Dedifferentiated amniotic fluid mesenchymal stem cell (primary cell): ENCODE measurements around the gene SEC14L6.
A peak's percentile ranks its signal among the peaks of the same experiment; 100 is the strongest.
"Not testable (repeated sequence)": the region's sequence is repeated elsewhere in the genome, so short reads cannot be mapped to it uniquely, and the experiment has no call there.

Experiments used
- DNase-seq: peaks from one replicate; pipeline ENCODE4 v3.0.0-alpha.2; 2016; ENCODE audit errors: extremely low spot score

SEC14L6 gene

DNA sequence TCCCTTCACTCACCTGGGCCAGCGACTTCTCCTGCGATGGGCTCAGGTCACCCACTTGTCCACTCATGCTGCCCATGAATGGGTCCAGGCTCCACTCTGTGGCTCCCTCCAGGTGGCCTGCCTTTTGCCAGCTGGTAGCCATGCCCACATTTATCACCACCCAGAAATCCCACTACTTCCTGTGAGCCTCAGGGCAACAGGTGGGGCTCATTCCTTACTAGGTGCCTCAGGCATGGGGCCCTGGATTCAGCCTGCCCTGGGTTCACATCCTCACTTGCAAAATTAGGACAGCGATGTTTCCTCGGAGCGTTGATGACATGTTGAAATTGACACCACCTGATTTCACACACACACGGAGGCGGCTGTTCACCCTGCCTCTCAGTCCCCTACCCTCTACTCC is at the start of gene SEC14L6:
Gene SEC14L6 (minus strand): TSS at position 126 of the 400 bp plus-strand sequence. CDS start 59 bp downstream, at position 67.
- DNase-seq: no peak

DNA sequence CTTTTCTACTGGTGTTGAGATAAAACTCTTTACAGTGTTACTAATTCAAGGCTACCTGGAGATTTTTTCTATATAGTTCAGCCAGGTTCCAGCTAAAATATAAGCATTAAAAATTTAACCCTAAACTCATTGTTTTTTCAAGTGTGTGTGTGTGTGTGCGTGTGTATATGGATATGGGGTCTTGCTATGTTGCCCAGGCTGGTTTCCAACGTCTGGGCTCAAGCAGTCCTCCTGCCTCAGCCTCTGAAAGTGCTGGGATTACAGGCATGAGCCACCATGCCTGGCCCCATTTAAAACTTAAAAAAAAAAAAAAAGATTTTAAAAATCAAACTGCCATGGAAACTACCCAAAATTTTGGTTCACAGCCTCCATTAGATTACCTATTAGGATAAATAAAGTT is 49.7 kb upstream of the SEC14L6 start:
- DNase-seq: no peak

DNA sequence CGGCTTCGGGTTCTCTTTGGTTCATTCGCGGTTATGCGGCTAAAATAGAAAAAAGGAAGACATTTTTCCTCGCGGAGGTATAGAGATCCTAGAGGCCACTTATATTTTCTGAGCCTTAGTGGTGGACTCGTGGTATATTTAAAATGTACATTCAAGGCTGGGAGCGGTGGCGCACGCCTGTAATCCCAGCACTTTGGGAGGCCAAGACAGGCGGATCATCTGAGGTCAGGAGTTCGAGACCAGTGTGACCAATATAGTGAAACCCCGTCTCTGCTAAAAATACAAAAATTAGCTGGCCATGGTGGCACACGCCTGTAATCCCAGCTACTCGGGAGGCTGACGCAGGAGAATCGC is 45.8 kb upstream of the SEC14L6 start:
- DNase-seq: not testable (repeated sequence)

DNA sequence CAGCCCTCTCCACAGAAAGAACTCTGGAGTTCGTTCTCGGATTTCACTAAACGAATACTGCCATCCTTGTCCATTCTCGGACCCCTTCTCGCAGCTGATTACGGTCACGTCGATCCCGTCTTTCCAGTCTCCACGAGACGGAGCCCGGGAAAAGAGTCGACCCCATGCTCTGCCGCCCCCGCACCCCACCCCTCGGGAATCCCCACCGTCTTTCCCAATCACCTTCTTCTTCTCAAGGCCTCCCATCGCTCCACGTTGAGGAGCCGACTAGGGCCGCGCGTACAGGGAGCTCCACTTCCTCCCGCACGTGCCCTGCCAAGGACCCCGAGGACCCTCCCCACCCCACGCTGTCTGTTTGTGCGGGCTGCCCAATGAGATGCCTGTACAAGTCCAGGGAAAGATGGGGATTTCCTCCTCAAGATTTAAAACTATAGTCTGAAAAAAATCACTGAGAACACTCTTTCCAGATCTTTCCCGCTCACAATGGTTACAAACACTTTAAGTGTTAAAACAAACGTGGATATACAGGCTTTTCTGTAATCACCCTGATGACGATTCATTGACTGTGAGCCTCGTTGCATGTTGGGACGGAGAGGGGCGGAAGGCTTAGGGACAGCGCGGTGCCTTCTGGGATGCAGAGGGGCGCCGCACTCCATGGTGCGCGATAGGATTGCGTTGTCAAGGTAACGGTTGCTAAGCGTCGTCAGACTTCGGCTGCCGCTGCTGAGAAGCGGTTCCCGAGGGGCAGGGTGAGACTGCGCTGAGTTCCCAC is 45.2 kb upstream of the SEC14L6 start, which contains the start of gene PES1:
Gene PES1 (minus strand): TSS at position 323 of the 772 bp plus-strand sequence. CDS start 77 bp downstream, at position 246.
- peak; percentile 98 for DNase-seq

DNA sequence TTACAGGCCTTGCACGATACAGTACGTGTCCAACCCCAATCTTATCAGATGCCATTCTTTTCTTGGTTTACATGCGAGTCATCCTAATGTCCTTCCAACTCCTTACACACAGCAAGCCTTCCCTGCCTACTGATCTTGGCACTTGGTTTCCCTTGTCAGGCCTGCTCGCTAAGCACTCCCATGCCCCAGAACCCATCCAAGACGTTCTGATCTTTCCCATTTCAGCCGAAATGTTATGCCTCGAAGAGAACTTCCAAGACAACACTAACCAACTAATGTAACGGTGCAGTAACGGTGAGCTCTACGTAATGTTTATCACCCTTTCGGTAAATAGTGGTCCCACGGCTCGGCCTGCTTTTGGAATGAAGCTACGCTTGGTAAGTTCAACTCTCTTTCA is 44.6 kb upstream of the SEC14L6 start:
- DNase-seq: peak; percentile 23

DNA sequence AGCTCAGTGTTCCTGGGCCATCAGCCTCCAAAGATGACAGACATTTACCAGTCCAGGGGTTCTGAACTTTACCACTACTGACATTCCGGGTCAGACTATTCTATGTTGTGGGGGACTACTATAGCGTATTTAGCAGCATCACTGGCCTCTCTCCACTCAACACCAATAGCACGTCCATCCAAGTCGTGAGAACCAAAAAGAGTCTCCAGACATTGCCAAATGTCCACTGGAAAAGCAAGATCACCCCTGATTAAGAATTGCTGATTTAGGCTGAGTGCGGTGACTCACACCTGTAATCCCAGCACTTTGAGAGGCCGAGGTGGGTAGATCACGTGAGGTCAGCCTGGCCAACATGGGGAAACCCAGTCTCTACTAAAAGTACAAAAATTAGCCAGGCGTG is 39.9 kb upstream of the SEC14L6 start:
- no peak for DNase-seq

DNA sequence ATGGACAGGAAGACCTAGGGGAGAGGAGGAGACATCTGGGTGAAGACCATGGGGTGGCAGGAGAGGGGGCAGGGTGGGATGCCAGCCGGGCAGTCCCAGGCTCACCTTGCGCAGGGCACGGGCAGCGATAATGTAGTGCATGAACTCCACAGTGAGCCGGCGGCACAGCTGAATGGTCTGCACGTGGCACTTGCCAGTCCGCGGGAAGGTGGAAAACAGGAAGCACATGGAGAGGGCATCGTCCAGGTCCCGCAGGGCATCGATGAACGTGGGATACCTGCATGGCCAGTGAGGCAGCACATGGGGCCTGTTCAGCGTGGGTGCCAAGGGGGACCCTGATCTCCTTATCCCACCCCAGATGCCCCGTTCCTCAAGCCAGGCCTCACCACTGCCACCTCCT is 37.9 kb upstream of the SEC14L6 start:
- DNase-seq: no peak

DNA sequence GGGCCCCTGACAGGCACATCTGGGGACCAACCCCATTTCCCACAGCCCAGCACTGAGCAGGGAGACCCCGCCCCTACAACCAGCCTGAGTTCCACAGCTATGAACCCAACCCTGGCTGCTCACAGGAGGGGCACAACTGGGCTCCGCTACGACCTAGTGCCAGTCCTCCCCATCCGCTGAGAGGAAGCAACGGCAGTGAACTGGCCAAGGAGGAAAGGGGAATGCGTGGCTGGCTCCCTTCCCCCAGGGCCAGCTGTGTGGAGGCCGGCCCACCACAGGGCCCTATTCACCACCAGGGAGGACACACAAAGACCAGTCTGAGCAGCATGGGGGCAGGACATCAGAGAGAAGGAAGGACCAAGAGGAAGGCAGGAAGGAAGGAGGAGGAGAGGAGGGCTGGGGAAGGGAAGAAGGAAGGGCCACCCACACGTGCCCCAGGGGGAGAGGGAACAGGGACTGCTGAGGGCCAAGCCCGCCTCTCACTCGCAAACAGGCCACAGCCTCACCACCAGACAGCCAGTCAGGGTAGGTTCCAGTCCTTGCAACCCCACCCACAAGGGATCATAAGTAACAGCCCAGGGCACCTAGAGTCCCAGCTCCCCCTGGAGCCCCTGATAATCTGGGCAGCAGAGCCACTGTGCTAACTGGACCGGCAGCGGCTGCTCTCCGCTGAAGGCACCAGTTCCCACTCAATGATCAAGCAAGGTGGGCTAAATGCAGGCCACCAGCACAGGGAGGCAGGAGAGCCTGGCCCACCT is 36.4 kb upstream of the SEC14L6 start:
- DNase-seq: no peak

DNA sequence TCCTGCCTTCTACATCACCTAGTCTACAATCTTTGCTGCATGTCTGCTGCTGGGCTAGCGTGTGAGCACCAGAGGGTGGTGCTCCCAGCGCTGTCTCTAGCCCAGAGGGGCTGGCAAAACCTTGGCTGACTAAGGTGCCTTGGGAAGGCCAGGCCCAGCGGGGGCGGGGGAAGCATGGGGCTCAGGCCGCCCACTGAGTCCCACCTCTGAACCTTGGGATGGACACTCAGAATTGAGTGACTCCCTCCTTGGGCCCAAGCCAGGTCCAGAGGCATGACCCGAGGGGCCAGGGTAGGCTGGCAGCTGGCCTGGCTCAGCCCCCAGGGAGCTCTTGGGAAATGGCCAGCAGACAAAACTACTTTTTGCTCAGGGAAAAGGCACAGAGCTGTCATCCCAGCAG is 35.5 kb upstream of the SEC14L6 start:
- DNase-seq: no peak

DNA sequence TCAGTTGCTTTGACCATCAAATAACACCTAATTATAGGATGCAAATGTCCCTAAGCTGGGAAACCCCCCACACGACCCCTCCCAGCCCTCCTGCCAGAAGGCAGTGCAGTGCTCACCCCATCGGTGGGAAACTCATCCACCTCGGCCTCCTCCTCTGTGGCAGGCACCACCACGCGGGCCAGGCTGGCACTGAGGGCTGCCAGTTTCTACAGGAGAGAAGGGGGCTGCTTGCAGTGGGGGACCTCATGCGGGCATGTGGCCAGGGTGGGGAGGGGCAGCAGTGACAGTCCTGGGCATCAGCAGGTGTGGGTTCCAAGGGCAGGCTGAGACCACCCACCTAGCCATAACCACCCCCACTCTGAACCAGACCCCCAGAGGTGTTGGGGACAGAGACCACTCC is 34.4 kb upstream of the SEC14L6 start:
- DNase-seq: no peak

DNA sequence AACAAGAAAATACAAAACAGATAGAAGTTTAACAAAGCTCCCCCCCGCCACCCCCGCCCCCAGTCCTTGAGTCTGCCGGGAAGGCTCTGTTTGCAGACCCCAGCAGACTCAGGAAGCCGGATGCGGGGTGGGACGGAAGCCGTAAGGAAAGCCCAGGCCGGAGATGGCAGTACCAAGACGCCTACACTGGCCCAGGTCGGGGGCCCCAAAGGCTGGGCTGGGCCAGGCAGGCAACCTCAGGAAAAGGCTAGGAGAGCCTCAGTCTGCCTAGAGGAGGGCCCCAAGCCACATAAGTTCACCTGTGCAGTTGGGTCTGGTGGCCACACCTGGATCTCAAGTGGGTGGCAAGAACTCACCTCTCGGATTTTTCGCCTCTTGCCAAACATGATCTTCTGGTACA is 31.9 kb upstream of the SEC14L6 start:
- no peak for DNase-seq

DNA sequence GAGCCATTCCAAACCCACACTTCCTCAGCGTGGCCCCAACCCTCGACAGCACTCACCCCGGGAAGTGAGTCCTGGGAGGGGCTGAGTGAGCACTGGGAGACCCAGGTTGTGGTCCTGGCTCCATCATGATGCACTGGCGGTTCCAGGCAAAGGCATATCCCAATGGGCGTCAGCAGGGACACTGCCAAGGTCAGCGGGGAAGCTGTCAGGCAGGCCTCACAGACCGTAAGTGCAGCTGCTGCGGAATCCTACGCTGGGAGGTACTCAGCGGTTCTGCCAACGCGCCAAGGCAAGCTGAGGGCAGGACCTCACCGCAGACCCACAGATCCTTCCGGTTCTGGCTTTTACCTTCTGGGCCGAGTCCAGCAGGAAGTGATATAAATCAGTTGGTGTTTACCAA is 29.3 kb upstream of the SEC14L6 start:
- no peak for DNase-seq

DNA sequence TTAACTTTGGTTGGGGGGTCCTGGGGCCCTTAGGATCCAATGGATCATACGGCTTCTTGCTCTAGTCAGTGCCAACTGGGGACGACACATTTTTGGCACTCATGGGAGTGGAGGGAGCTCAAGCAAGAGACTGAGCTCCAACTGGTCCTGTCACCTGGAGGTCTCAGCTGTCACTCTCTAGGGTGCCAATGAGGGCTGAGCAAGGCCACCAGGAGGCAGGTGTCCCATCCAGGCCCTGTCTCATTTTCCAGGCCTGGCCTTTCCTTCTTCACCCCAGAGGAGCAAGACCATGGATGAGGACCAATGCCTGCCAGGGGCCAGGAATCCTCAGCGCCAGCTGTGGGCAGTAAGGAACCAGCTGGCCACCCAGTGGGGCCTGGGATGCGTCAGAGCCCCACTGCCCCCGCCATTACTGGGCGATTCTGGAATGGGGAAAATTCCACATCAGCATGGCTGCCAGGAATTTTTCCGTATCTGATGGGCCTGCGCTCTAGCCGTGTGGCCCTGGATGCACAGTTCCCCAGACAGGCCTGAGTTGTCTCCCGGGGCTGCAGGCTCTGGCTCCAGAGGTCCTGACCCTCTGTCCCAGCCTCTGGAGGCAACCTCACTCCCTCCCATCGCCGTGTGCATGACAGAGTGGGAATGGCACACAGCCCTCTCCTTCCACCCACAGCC is 28.6 kb upstream of the SEC14L6 start:
- no peak for DNase-seq

DNA sequence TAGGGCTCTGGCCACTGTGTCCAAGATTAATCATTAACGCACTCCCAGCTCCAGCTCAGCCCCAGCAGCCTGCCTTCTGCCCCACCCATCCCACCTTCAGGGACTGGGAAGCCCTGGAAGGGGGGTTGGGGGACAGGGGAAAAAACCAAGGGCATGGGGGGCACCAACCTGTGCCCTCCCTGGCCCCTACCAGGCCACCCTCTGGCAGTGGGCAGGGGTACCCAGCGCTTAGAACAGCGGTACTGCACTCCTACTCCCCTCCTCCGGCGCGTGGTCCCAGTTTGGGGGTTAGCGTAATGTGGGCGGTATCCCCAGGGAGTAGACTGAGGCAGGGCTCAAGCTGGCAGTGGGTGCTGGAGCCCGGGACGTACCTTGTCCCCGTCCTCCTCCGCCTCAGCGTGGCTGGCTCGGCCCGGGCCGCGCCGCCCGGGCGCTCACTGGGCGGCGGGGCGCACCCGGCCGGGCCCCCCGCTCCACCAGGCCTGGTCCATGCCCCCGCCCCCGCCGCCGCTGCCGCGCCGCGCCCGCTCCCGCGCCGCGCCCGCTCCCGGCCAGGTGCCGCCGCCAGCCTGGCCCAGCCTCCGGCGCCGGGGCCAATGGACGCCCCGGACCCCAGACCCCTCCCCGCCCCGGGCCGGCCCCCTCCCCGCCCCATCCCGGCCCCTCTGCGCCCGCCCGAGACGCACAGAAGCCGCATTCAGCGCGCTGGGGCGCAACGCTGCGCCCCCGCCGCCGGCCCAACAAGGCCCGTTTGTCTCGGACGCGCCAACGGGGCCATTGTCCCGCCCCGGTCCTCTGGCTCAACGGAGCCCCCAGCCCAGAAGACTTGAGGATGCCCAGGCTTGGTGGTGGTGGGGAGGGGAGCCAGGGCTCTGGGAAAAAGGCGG is 27.8 kb upstream of the SEC14L6 start, which contains the start of gene GAL3ST1:
Gene GAL3ST1 (minus strand): TSS at position 571 of the 887 bp plus-strand sequence. CDS start 17,273 bp downstream, outside the sequence.
- DNase-seq: no peak

DNA sequence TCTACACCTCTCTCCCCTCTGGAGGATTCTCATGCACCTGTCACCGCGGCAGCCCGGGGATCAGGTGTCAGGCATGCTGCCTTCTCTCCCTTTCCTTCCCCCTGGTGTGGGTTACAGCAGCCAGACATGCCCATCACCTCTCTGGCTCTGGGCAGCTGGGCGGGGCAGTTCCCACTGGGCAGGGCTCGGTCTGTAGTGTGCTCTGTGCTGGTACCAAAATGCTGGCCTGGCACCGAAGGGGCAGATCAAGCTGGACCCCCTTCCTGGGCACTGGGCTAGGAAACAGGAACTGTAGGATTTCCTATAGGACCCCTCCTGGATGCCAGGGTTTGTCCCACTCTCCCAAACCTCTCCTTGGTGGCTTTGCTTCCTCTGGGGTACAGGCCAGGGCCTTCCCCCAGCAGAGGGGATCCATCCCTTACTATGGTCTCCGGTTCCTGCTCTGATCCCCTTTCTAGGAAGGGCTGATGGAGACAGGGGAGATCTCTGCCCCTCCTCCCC is 27.1 kb upstream of the SEC14L6 start:
- DNase-seq: no peak

DNA sequence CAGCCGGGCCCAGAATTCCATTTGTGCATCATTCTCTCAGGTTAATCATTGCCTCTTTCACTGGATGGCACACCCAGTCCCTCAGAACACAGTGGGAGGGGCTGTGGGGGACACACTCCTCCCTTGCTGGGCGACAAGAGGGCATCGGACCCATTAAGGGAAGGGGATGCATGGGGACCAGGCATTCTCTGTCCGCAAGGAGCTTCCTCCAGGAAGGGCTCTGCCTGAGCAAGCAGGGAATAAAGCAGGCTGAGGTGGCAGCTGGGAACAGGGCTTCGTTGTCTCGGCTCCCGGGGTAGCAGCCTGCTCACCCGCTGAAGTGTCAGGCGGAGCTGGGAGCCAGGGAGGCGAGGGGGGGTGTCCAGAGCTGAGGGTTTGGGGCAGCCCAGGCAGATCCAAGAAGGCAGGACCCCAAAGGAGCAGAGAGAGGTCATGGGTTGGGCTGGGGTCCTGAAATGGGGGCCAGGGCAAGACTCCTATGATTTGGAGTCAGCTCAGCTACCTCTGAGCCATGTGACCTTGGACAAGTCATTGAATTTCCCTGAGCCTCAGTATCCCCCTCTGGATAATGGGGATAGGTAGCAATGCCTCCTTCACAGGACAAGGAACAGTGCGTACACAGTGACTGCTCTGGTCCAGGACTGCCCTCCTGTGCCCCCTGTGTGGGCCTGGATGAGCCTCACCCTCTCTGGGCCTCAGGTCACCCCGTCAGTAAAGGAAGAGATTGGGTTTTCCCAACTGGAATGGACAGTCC is 26.5 kb upstream of the SEC14L6 start:
- DNase-seq: no peak

DNA sequence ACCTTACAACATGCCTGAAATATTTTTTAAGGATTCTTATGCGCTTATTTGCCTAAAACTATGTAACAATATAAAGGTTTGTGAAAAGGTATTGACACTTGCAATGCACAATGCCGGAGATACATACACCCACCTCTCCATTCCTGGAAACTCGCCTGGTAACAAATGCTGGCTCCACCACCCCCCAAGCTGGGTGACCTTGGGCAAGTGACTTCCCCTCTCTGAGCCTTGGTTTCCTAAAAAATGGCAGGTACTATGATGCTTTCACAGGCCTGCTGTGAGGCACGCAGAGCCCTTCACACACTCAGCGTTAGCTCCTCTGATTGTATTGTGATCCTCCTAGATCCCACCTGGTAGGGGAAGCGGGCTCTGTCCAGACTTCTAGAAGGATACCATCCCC is 25.7 kb upstream of the SEC14L6 start:
- no peak for DNase-seq

DNA sequence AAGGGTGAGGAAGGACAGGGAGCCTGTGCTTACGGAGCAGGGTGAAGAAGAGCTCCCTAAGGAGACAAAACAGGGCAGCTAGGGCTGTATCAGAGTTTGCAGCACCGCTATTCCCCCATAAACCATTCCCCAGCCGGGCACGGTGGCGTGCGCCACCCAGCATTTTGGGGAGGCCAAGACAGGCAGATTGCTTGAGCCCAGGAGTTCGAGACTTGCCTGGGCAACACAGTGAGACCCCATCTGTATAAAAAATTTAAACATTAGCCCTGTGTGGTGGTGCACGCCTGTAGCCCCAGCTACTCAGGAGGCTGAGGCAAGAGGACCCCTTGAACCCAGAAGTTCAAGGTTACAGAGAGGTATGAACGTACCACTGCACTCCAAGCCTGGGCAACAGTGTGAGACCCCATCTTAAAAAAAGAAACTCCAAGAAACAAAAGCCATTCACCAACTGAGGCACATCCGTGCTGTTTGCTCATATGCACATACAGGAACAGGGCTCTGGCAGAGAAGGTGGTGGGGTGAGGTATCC is 23.2 kb upstream of the SEC14L6 start:
- no peak for DNase-seq

DNA sequence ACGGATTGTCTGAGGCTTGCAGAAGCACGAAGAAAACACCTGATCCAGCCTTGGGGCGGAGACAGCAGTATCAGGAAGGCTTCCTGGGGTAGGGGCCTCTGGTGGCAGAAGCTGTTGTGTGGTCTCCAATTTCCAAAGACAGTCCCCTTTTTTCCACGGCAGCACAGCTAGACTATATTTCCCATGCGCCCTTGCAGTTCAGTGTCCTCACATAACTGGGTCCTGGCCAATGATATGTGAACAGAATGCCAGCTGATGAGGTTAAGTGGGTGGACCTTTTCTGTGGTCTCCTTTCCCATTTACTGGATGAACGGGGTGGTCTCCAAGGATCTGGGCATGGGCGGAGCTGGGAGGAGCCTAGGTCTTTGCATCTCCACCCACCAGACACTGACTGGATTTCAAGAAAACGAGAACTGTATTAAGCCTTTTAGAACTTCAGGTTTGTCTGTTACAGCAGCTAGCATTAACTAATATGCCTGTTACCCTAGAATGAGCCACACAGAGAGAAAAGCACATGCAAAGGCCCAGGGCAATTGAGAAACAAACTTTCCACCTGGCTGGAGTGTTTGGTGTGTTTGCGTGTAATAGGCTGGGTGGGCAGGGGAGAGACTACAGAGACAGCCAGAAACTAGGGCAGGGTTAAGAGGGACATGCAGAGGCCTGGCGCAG is 21.7 kb upstream of the SEC14L6 start:
- DNase-seq: no peak

DNA sequence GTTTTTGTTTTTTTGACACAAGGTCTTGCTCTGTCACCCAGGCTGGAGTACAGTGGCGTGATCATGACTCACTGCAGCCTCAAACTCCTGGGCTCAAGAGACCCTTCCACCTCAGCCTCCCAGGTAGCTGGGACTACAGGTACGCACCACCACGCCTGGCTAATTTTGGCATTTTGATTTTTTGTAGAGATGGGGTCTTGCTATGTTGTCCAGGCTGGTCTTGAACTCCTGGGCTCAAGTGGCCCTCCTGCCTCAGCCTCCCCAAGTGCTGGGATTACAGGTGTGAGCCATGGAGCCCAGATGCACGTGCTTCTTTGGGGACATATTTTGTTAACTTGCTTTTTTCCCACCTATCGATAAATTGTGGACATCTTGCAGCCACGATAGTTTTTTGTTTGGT is 20.7 kb upstream of the SEC14L6 start:
- DNase-seq: not testable (repeated sequence)
